ENCODE data around the gene KCNJ14. TPM values are rescaled to one million over a fixed set of nuclear protein-coding genes. Genes with fewer than 3 reads are reported as not detected.

Gene KCNJ14
- total RNA-seq, 2 experiments from 2014 or later = 1.7 to 2.0 TPM

- Mint-ChIP-seq H3K4me3 (peak overlapping the region; percentile 52), H3K36me3 (ENCODE audit: low read depth) (peaks cover 16% of the 10 kb centered on the region), H3K9me3 (no peaks in the 10 kb centered on the region), H3K27me3 (no peaks in the 10 kb centered on the region), H3K27ac (no peak overlapping the region), H3K4me1 (ENCODE audit: low read depth) (peaks cover 15% of the 10 kb centered on the region)
- Histone ChIP-seq H3K27me3 (ENCODE audit: control insufficient read depth in 1 of 2, insufficient read depth in 2 of 2, low read length in 2 of 2) (no peaks in the 10 kb centered on the region), H3K4me1 (ENCODE audit: insufficient read depth, low read length) (peaks cover 42% of the 10 kb centered on the region), H3K27ac (ENCODE audit: low read depth in 1 of 2, low read length in 2 of 2) (no peak overlapping the region), H3K9me3 (ENCODE audit: control insufficient read depth in 1 of 2, insufficient read depth in 1 of 2, low read length in 2 of 2) (no peaks in the 10 kb centered on the region), H3K36me3 (ENCODE audit: insufficient read depth, low read length) (peaks cover 11% of the 10 kb centered on the region), H3K4me3 (ENCODE audit: low read length) (no peak overlapping the region)
- CTCF ChIA-PET = interaction anchor here (1.4 kb wide), 1 partner anchor 80 kb away, joined by 4 read pairs; no protein-coding TSS in a partner anchor
- no peak for ATAC-seq (ENCODE audit: poor library complexity)
- intact Hi-C loops (cut with DNase I, micrococcal nuclease) = loop anchor here in 1 of 2 experiments (5.0 to 10.0 kb wide), 4 partner anchors 147 to 333 kb away; partner anchors contain the start of genes MAMSTR, SYNGR4 and TMEM143
- POLR2A ChIA-PET = interaction anchor here (0.6 to 1.6 kb wide), 4 partner anchors 16 to 176 kb away, joined by 3 to 8 read pairs (median 4); partner anchors contain the start of genes RPL18 and SPHK2
- no peak for TF ChIP-seq CTCF (IDR thresholded peaks at IDR 0.05)
- peak in 1 of 14 experiments; percentile 5 for DNase-seq
Measured at GRCh38 chr19:48509467-48510194, 54.3 kb downstream of the KCNJ14 start.

GRCh38 chr19:48510421-48511268 is 55.3 kb downstream of the KCNJ14 start:
- H3K4me1 ChIP-seq (ENCODE audit: insufficient read depth, low read length) = peaks cover 42% of the 10 kb centered on the region
- POLR2A ChIA-PET = interaction anchor here (0.6 to 1.6 kb wide), 6 partner anchors 9 to 109 kb away, joined by 3 to 8 read pairs (median 4); partner anchors contain the start of genes RPL18 and SPHK2
- no peak for TF ChIP-seq CTCF (IDR thresholded peaks at IDR 0.05)
- H3K4me3 ChIP-seq (ENCODE audit: low read length) = peak overlapping the region; percentile 55
- peak; percentile 47 for ATAC-seq (ENCODE audit: poor library complexity)
- H3K36me3 Mint-ChIP-seq (ENCODE audit: low read depth) = peaks cover 16% of the 10 kb centered on the region
- DNase-seq = peak; percentile 68 to 88 (median 74)
- H3K27ac ChIP-seq (ENCODE audit: low read depth in 1 of 2, low read length in 2 of 2) = peak overlapping the region in 1 of 2 donors; percentile 22
- H3K9me3 Mint-ChIP-seq = no peaks in the 10 kb centered on the region
- CTCF ChIA-PET = interaction anchor here (1.4 kb wide), 1 partner anchor 79 kb away, joined by 4 read pairs; no protein-coding TSS in a partner anchor
- no peaks in the 10 kb centered on the region for H3K27me3 ChIP-seq (ENCODE audit: control insufficient read depth in 1 of 2, insufficient read depth in 2 of 2, low read length in 2 of 2)
- H3K4me3 Mint-ChIP-seq = peak overlapping the region; percentile 86
- peaks cover 15% of the 10 kb centered on the region for H3K4me1 Mint-ChIP-seq (ENCODE audit: low read depth)
- H3K27ac Mint-ChIP-seq = peak overlapping the region; percentile 73
- H3K27me3 Mint-ChIP-seq = no peaks in the 10 kb centered on the region
- no peaks in the 10 kb centered on the region for H3K9me3 ChIP-seq (ENCODE audit: control insufficient read depth in 1 of 2, insufficient read depth in 1 of 2, low read length in 2 of 2)
- intact Hi-C loops (cut with DNase I, micrococcal nuclease) = loop anchor here in 1 of 2 experiments (5.0 kb wide), 2 partner anchors 148 to 188 kb away; partner anchors contain the start of genes SYNGR4 and TMEM143
- peaks cover 11% of the 10 kb centered on the region for H3K36me3 ChIP-seq (ENCODE audit: insufficient read depth, low read length)

- ChIA-PET CTCF (no interaction called here), POLR2A (interaction anchor here (1.0 to 1.6 kb wide), 3 partner anchors 9 to 76 kb away, joined by 3 to 8 read pairs (median 4); no protein-coding TSS in a partner anchor)
- Histone ChIP-seq H3K27ac (ENCODE audit: low read depth in 1 of 2, low read length in 2 of 2) (peak overlapping the region in 1 of 2 donors; percentile 47), H3K4me1 (ENCODE audit: insufficient read depth, low read length) (peaks cover 42% of the 10 kb centered on the region), H3K4me3 (ENCODE audit: low read length) (peak overlapping the region; percentile 55), H3K27me3 (ENCODE audit: control insufficient read depth in 1 of 2, insufficient read depth in 2 of 2, low read length in 2 of 2) (no peaks in the 10 kb centered on the region), H3K9me3 (ENCODE audit: control insufficient read depth in 1 of 2, insufficient read depth in 1 of 2, low read length in 2 of 2) (no peaks in the 10 kb centered on the region), H3K36me3 (ENCODE audit: insufficient read depth, low read length) (peaks cover 11% of the 10 kb centered on the region)
- ATAC-seq (ENCODE audit: poor library complexity) = peak; percentile 9
- no peak for TF ChIP-seq CTCF (IDR thresholded peaks at IDR 0.05)
- H3K4me1 Mint-ChIP-seq (ENCODE audit: low read depth) = peaks cover 15% of the 10 kb centered on the region
- peak overlapping the region; percentile 73 for H3K27ac Mint-ChIP-seq
- peak in 5 of 14 experiments; percentile 28 to 66 (median 30) for DNase-seq
- no peaks in the 10 kb centered on the region for H3K9me3 Mint-ChIP-seq
- no peak overlapping the region for H3K4me3 Mint-ChIP-seq
- intact Hi-C loops (cut with DNase I, micrococcal nuclease) = loop anchor here in 1 of 2 experiments (5.0 kb wide), 2 partner anchors 149 to 189 kb away; partner anchors contain the start of genes SYNGR4 and TMEM143
- no peaks in the 10 kb centered on the region for H3K27me3 Mint-ChIP-seq
- H3K36me3 Mint-ChIP-seq (ENCODE audit: low read depth) = peaks cover 12% of the 10 kb centered on the region
Measured at GRCh38 chr19:48511321-48511731, 56.0 kb downstream of the KCNJ14 start.
